ENCODE measurements around the gene TRPM3. TPM values are rescaled to one million over a fixed set of nuclear protein-coding genes. Genes with fewer than 3 reads are reported as not detected.

TRPM3 gene
- total and polyA plus RNA-seq, 2 of the 8 experiments (the other 6 are each of a cell fraction or from before 2014, with no cell fraction given), result 2.4 to 10.9 TPM

DNA sequence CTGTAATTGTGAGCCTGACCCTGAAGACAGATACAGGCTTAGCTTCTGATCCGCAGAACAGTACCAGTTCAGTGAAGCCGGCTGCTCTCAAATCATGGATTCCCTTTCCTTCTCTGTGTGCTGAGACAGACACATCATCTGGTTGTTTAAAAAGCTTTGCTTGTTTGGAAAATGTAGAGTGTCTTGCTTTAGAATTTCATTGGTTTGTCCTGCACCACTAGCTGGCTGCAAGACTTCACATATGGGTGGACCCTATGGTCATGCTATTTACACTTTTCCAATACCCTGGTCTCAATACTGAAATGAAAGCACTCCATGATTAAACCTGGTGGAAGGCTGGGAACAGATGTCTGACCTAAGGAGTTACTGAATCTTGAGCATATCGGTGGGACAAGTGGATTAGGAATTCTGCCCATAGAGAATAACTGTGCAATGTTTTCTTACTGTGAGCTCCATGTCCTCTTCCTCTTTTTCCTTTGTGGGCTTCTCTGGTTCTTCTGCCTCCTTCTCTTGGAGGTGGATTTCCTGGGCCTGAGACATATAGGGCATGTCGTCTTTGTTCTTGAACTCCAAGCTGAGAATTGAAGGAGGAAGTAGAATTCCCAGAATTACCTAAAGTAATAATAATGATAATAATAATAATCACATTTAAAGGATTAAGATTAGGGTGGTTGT lies 505.8 kb downstream of the TRPM3 start:
- Histone ChIP-seq H3K14ac (ENCODE audit: insufficient read length) (no peak overlapping the region), H3K4ac (replicated peaks; ENCODE audit: insufficient read length, low read depth, low read length) (no peak overlapping the region), H3K4me2 (ENCODE audit: insufficient read depth in 1 of 2, low read depth in 2 of 2, low read length in 2 of 2) (no peak overlapping the region), H3K36me3 (ENCODE audit: control insufficient read depth in 2 of 4, insufficient read depth in 4 of 4, low read length in 3 of 4) (peaks cover 0 to 5% (median 4%) of the 10 kb centered on the region in 4 experiments; a peak in 3 of 8 replicates), H2BK15ac (ENCODE audit: low read length) (no peak overlapping the region), H3K79me2 (ENCODE audit: control insufficient read depth in 1 of 2, insufficient read depth in 2 of 2, low read length in 2 of 2) (no peaks in the 10 kb centered on the region), H3K9me3 (ENCODE audit: insufficient read depth in 2 of 2, low read depth in 1 of 2, low read length in 1 of 2) (no peaks in the 10 kb centered on the region), H3K56ac (replicated peaks; ENCODE audit: insufficient read length, low read depth, low read length) (no peak overlapping the region), H3K27me3 (replicated peaks in 1 of 4; ENCODE audit: control insufficient read depth in 3 of 4, extremely low read depth in 1 of 4, insufficient read depth in 3 of 4, low read length in 3 of 4) (no peaks in the 10 kb centered on the region; a peak in 1 of 7 replicates), H2BK120ac (replicated peaks; ENCODE audit: low read depth, low read length) (no peak overlapping the region), H4K8ac (ENCODE audit: extremely low read depth, insufficient read depth, low read length) (no peak overlapping the region), H3K4me1 (replicated peaks in 1 of 4; ENCODE audit: control insufficient read depth in 3 of 4, insufficient read depth in 4 of 4, low read length in 3 of 4) (no peaks in the 10 kb centered on the region), H3K23me2 (ENCODE audit: low read depth, low read length) (no peaks in the 10 kb centered on the region), H3K79me1 (ENCODE audit: low read depth, low read length) (no peaks in the 10 kb centered on the region), H3K18ac (ENCODE audit: extremely low read depth, low read length) (no peak overlapping the region), H3K9ac (replicated peaks in 1 of 4; ENCODE audit: extremely low read depth in 1 of 4, low read depth in 3 of 4, low read length in 3 of 4) (no peak overlapping the region), H4K5ac (ENCODE audit: insufficient read length, low read depth, low read length) (no peak overlapping the region), H3K4me3 (ENCODE audit: extremely low read depth in 1 of 4, insufficient read depth in 2 of 4, low read depth in 3 of 4, low read length in 4 of 4) (no peak overlapping the region), H3K23ac (ENCODE audit: insufficient read length) (no peak overlapping the region), H2BK12ac (ENCODE audit: low read depth, low read length) (no peak overlapping the region), H4K91ac (replicated peaks; ENCODE audit: insufficient read length, low read length) (no peak overlapping the region), H2BK5ac (ENCODE audit: low read depth, low read length) (no peak overlapping the region), H2AFZ (ENCODE audit: low read length) (no peak overlapping the region), H3K27ac (ENCODE audit: low read depth, low read length) (no peak overlapping the region), H2BK20ac (ENCODE audit: low read length) (no peak overlapping the region), H2AK5ac (ENCODE audit: low read depth, low read length) (no peak overlapping the region), H4K20me1 (replicated peaks in 1 of 2; ENCODE audit: control insufficient read depth in 1 of 2, insufficient read depth in 2 of 2, low read length in 2 of 2) (no peaks in the 10 kb centered on the region)
- CTCF ChIA-PET (ENCODE audit: partially characterized antibody), result interaction anchor here (3.0 kb wide), 1 partner anchor 13 kb away, joined by 14 read pairs; no protein-coding TSS in a partner anchor
- DNase-seq (ENCODE audit: low read depth in 1 of 2, low spot score in 2 of 2) (no peak), FAIRE-seq (no peak)
- WGBS, 2 experiments (ENCODE audit: extremely low coverage in 1 of 2, insufficient coverage in 1 of 2, insufficient read length in 1 of 2, insufficient replicate concordance in 2 of 2, low coverage in 1 of 2, low lambda C conversion rate in 2 of 2, missing lambda C conversion rate in 1 of 2), result 94% methylated on average over 4 of the region's 4 CpGs; no CpG with 5 or more reads in 1 of the 2 experiments
- TF ChIP-seq SRF (IDR thresholded peaks at IDR 0.05; ENCODE audit: low read depth, low read length) (no peak), NRF1 (IDR thresholded peaks at IDR 0.05; ENCODE audit: low read depth, low read length) (no peak)
- POLR2A ChIA-PET (ENCODE audit: partially characterized antibody), result no interaction called here

Measured in H1 (cell line).